HG02885 (cell line): ENCODE results near the gene HIVEP2.
"Not testable (repeated sequence)": the region's sequence is repeated elsewhere in the genome, so short reads cannot be mapped to it uniquely, and the experiment has no call there.

Experiments
- ATAC-seq: cut with Tn5 transposase; IDR thresholded peaks from one replicate; pipeline ENCODE4 v1.9.1; 2021; ENCODE audit warnings: mild to moderate bottlenecking; ENCODE audit not compliant: unreplicated experiment, poor library complexity

Gene HIVEP2, protein sequence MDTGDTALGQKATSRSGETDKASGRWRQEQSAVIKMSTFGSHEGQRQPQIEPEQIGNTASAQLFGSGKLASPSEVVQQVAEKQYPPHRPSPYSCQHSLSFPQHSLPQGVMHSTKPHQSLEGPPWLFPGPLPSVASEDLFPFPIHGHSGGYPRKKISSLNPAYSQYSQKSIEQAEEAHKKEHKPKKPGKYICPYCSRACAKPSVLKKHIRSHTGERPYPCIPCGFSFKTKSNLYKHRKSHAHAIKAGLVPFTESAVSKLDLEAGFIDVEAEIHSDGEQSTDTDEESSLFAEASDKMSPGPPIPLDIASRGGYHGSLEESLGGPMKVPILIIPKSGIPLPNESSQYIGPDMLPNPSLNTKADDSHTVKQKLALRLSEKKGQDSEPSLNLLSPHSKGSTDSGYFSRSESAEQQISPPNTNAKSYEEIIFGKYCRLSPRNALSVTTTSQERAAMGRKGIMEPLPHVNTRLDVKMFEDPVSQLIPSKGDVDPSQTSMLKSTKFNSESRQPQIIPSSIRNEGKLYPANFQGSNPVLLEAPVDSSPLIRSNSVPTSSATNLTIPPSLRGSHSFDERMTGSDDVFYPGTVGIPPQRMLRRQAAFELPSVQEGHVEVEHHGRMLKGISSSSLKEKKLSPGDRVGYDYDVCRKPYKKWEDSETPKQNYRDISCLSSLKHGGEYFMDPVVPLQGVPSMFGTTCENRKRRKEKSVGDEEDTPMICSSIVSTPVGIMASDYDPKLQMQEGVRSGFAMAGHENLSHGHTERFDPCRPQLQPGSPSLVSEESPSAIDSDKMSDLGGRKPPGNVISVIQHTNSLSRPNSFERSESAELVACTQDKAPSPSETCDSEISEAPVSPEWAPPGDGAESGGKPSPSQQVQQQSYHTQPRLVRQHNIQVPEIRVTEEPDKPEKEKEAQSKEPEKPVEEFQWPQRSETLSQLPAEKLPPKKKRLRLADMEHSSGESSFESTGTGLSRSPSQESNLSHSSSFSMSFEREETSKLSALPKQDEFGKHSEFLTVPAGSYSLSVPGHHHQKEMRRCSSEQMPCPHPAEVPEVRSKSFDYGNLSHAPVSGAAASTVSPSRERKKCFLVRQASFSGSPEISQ (N-terminal part only)

DNA sequence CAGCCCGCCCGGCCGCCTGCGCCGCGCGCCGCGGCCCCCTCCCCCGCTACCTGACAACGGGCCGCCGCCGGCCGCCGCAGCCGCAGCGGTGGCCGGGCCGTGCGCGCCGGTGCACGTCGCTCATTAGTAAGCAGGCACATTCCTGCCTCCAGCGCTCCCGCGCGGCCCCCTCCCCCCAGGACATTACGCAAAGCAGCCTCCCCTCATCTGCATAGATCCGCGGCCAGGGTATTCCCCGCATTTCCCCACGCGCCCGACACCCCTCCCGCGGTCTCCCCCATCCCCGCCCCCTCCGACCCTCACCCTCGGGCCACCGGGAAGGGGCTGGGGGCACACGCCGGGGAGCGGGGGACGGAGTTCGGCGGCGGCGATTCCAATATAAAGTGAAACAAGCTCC, at the start of gene HIVEP2:
Gene HIVEP2 (minus strand): TSS at position 128 of the 397 bp plus-strand sequence. CDS start 170,438 bp downstream, outside the sequence.
- peak; percentile 26 for ATAC-seq

DNA sequence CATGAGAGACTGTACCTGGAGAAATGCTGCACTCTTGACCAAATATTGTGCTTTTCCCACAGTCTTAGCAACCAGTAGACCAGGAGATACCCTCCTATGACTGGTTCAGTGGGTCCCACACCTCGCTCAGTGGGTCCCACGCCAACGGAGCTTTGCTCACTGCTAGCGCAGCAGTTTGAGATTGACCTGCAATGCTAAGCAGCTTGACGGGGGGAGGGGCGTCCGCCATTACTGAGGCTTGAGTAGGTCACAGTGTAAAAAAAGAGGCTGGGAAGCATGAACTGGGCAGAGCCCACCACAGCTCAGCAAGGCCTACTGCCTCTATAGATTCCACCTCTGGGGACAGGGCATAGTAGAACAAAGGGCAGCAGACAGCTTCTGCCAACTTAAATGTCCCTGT, 49.0 kb upstream of the HIVEP2 start:
- ATAC-seq = no peak

DNA sequence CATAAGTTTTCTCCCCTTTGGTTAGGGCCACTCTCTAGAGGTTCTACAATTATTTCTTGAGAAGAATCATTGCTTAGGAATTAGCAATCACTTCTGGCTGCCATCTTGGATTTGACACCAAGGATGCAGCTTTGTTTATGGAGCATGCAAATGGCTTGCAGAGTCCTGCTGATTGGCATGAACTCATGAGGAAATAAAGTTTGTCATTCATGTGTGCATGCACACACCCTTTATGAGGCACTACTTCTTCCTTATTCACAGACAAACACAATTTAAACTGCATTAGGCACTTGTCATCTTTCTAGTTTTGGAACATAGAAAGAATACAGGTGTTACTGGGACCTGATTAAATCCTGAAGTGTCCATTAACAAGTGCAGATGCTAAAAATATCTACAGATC, 42.5 kb upstream of the HIVEP2 start:
- no peak for ATAC-seq

DNA sequence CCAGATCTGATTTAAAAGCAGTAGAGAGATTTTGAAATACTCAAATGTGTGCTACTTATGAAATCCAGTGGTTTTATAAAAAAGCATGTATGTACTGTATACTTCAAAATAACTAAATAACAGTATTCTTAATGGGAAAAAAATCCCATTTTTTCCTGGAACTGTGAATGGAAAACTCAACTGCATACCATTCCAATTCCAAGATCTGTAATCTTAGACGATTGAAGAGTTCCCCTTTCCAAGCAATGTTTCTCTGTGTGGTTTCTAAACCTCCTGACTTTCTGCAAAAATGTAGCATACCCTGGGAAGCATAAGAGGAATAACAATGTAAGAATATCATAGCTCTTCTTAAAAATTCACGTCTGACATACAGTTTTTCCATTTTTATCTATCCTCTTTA, 40.3 kb upstream of the HIVEP2 start:
- ATAC-seq = no peak

DNA sequence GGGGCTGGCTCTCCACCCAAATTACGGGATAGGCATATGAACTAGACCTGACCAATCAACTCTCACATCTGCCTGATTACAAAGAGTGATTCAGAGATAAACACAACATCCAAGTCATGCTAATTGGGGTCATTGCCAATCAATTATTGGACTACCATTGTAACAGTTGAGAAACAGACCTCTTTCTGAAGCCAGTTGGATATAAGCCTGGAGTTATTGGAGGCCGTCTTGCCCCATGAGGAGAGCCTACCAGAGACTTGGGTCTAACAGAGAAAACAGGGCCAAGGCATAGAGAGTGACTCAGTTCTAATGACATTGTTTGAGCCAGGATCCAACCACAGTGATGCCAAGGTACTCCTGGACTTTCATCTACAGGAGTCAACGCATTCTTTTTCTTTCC, 39.4 kb upstream of the HIVEP2 start:
- no peak for ATAC-seq

DNA sequence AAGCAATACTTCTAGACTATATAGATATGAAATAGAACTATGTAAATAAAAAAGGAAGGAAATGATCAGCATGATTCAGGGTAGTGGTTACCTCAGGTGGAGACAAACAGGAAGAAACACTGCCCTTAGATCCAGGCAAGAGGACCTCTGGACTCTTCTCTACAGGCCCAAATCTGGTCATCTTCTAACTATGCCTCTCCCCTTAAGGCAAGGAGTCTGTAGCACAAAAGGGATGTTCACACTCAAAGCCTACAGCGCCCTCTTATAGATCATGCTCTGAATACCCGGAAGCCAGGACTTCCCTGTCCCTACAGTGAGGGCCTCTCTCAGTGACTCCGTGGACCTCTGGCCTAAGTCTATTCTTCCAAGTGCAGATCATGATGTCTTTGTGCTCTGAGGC, 30.4 kb upstream of the HIVEP2 start:
- no peak for ATAC-seq

DNA sequence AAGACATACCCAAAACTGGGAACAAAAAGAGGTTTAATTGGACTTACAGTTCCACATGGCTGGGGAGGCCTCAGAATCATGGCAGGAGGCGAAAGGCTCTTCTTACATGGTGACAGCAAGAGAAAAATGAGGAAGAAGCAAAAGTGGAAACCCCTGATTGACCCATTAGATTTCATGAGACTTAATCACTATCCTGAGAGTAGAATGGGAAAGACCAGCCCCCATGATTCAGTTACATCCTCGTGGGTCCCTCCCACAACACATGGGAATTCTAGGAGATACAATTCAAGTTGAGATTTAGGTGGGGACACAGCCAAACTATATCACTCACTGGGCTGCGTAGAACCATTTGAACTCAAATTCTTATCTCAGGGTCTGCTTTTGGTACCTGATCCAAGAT, 26.0 kb upstream of the HIVEP2 start:
- not testable (repeated sequence) for ATAC-seq

DNA sequence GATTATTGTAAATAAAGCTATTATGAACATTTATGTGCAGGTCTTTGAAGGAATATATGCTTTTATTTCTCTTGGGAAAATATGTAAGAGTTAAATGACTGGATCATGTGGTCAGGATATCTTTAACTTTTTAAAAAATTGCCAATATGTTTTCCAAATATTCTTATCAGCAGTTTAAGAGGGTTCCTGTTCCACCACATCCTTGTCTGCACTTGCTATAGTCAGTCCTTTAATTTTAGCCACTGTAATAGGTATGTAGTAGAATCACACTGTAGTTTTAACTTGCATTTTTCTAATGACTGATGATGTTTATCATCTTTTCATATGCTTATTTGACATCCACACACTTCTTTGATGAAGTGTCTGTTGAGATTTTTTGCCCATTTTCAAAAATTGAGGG, 23.6 kb upstream of the HIVEP2 start:
- no peak for ATAC-seq

DNA sequence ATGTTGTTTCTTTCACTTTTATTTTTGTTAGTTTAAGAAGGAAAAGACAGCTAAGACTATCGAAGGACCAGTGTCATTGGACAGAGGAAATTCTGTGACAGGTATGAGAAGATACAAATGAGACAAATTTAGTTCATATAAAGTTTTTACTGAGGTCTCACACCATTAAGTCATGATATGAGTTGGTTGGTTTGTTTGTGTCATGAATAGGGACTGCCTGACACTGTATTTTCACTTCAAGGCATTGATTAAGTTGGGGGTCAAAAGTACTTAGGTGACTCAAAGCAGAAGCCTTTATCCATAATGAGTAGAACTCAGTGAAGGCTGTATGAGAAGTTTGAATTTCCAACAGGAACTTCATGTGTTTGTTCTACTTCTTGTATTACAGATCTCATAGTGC, 21.3 kb upstream of the HIVEP2 start:
- no peak for ATAC-seq

DNA sequence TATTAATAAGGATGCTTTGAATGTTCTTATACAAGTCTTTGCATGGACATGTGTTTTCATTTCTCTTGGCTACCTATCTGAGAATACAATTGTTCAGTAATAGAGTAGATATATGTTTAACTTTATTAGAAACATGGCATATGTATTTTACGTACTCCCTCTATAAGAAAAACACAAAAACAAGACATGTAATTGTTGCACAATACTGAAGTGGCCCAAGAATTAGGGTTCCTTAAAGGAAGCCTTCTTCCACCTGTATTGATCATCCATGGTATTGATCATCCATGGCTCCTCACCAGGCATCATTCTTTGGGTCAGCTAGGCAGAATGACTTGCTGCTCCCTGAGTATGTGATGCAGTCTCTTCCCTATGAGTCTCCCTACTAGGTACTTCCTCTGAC, 20.2 kb upstream of the HIVEP2 start:
- ATAC-seq = no peak

DNA sequence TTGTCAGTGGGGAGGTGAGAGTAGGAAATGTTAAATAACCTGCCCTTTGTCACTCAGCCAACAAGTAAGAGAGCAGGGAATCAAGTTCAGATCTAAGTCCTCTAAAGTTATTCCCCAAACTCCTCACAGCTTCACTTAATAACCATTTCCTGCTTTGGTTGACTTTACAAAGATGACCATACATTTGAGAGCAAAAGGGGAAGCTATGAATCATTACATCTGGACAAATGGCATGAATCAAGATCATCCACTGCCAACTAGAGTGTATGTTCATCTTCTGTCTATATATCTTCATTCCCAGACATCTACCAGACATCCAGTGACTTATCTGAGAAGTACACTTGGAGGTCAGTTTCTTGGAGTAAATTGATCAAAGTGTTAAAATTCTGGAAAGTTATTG, 15.1 kb upstream of the HIVEP2 start:
- ATAC-seq = no peak

DNA sequence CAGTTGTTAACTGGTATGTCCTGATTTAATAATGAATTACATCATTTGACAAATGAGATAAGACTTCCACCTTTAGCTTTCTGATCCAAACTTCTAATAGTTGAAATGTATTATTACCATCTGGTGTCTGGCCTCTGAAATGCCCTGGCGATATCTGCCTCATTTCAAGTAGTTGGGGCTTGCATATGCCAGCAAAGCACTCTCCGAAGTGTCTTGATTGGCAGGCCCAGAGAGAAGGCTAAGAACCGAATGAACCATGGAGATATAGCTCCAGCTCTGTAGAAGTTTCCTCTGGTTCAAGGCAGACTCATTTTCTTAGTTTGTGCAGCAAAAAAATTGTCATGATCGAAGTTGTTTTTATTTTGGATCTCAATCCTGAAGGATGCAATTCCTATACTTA, 13.4 kb upstream of the HIVEP2 start:
- ATAC-seq = no peak

DNA sequence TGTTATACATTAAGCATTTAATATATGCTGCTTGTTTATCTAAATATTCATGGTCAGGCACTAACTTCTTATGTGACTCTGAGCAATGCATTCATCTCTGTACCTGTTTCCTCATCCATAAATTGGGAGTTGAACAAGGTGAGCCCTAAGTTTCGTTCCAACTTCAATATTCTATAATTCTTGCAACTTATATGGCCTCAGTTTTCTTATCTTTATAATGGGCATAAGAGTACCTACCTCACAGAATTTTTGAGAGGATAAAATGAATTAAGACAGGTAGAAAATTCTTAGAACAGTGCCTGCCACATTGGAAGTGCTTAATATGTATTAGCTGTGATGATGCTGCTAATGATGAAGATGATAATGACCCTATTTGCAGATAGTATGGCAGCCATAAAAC, 11.8 kb upstream of the HIVEP2 start:
- no peak for ATAC-seq

DNA sequence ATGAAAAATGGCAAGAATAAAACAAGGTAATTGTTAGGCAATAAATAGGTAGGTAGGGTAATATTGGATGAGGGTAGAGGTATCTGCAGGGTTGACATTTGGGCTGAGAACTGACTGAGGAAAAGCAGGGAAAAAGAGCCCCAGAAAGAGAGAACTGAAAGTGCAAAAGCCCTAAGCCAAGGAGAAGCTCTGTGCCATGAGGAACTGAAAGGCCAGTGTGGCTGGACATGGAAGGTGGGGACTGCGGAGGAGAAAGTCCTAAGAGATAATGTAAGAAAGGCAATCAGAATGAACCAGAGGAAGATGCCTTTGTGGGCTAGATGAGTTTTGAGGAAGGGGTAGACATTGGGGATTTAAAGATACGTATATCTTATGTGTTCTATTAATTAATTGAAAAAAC, 9.9 kb upstream of the HIVEP2 start:
- ATAC-seq = peak; percentile 36

DNA sequence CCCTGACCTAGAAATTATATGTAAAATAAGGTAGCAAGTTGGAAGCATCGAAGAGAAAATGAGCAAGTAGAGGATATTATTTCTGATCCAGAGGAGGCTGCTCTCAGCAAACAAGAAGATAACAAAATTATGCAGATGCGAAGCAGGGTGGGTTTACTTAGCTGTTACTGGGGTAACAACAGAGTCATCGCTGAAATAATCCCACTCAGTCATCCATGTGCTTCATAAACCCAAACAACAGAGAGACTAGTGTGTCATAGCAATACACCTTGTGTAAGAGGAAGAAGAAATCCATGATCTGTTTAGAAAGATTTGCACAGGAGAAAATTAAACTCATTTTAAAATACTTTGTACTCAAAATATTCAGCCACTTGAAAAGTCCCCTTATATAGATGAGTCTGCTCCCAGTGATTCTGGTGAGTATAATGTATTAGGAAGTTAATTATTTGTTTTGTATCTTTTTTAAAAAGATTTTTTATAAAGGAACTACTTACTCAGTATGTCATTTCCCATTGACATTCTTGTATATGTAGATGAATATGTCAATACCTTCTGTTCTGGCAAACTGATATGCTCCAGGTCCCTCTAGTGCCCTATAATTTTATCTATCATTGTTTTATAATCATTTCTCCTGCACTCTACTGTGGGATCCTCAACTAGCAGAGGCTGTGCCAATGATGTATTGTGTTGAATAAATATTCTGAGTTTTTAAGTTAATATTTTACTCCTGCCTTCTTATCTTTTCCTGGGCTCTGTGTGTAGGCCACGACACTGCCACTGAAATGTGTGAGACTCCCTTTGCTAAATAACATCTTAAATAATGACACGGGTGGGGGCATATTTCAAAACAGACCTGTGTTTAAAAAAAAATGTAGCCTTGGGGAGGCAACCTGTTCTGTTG, 8.6 kb upstream of the HIVEP2 start:
- ATAC-seq = no peak

DNA sequence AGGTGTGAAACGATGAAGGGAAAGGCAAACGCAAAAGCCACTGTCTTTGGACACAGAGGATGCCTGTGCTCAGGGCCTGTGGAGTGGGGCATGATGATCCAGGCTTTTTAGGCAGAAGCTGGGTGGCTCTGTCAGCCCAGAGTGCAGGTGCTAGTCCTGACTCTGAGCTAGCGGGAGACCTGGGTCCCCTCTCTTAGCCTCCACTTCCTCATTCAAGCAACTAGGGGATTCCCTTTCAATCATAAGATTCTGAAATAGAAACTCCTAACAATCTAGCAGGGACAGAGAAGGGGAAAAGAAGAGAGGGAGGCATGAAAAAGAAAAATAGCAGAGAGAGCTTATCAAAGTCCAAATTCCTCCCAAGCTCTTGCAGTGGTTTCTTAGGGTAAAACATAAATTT, 7.6 kb upstream of the HIVEP2 start:
- ATAC-seq = peak; percentile 84

DNA sequence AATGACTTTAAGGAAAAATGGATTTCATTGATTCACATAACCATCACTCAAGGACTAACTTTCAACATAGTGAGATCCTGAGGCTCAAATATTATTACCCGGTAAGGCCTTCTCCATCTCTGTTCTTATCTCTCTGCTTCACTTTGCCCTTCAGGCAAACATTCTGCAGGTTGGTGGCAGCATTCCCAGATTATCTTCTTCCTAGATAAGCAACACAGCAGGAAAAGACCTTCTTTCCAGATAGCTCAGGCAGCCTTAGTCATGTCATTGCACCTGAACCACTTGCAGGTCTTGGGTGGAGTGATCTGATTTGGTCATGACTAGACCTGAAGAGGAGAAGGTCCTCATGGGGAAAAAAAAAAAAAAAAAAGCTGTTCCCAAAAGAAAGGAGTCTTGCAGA, 5.3 kb upstream of the HIVEP2 start:
- ATAC-seq = no peak

DNA sequence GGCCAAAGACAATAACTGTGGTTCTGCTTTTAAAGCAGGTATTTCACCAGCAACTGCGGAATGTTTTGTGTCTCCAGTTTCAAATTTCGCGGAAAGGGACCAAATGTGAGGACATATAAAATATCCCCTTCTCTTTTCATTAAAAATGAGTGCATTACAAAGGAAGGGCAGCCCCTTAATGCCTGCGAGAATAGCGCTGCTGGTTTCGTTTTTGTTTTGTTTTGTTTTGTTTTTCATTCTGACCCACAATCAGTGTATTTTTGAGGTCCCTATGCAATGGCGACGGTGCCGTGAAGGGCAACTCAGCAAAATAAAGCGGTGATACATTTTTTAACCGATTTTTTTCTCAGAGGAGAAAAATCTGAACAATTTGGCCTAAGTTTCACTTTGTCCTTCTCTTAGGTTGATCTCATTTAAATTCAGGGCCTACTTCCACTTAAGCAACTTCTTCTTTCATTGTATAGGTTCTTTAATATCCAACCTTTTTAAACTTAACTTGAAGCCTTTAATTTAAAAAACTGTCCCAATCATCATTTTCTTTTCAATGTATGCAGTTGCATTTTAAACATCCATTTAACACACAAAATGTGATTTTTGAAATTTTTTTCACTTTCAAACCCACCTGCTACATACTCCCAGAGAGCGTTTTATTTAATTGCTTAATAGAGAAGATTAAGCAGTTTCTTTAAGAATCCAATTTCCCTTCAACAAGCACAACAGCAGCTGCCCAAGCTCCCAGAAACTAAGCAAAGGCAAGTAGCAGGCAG, 2.9 kb upstream of the HIVEP2 start:
- peak; percentile 27 for ATAC-seq

DNA sequence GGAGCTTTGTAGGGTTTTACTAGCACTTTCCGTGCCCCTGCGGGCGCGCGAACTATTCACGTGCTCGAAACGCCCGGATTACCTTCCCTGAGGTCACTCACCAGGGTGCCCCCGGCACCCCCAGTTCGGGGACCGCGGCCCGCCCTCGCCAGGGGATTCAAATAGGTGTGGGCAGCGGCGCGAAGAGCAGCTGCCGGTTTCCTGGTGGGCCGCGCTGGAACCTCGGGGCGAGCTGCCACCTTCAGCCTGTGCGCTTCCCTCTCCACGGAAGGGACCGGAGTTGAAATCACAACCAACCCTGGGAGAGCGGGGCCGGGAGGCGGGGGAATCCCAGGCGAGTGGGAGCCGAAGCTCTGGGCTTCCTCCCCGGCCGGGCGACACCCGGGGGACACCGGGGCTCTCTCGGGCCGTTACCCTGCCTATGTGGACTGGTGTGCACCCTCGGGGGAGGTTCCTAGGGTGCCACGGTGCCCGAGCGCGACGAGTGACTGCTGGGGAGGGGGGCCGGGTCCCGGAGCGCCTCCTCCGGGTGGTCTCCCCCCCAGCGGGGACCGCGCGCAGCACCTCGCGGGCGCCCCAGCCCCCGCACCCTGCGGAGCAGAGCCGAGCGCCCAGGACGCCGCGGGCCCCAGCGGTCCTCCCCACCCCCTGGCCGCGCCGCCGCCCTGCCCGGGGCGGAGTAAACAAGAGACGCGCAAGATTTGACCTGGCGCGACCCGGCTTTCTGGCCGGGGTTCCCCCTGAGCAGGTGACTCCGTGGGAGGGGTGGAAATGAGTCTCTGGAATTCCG, 2.1 kb upstream of the HIVEP2 start:
- peak; percentile 58 for ATAC-seq
